Renal pelvis (tissue), 4 donors: ENCODE results near the gene PTGFR. TPM values are rescaled to one million over a fixed set of nuclear protein-coding genes. Genes with fewer than 3 reads are reported as not detected.

ENCODE experiments used
- DNase-seq: peaks from one replicate; pipeline ENCODE4 v3.0.0-alpha.2; 2013
- polyA plus RNA-seq, 3 donors: library from polyadenylated mRNA; unstranded; fragments of 120-200 nt; gene quantifications; one replicate each; pipeline ENCODE4 v1.2.1, GENCODE V29; 2013; ENCODE audit not compliant: insufficient read length in 3 of 3

PTGFR gene
- polyA plus RNA-seq, 3 donors, result 0.08 to 0.19 (median 0.16) TPM

- no peak for DNase-seq
These were observed 96.4 kb downstream of the PTGFR start for GRCh38 chr1:78587211-78587610.

Other genes starting within 250 kb of the PTGFR start
- 1 to 10 TPM; 5.5 to 6.7 (median 6.7) TPM for gene IFI44L, start 129.5 kb downstream of the PTGFR start, polyA plus RNA-seq
- gene IFI44, start 158.9 kb downstream of the PTGFR start, polyA plus RNA-seq, result 10 to 100 TPM; 12.2 to 14.3 (median 13.4) TPM